Fibroblast of lung (primary cell): ENCODE measurements around the gene SORCS2.

ENCODE experiments used
- CTCF ChIP-seq, 2 donors: IDR thresholded peaks in 1 of 2; conservative IDR thresholded peaks in 1 of 2; 1 replicate in 1 of 2; 2 replicates in 1 of 2; pipeline ENCODE4 v1.5.1; 2011 to 2012; ENCODE audit warnings: low read length in 2 of 2, control low read depth in 1 of 2, inconsistent platforms in 1 of 2, low read depth in 1 of 2, mild to moderate bottlenecking in 1 of 2
- EZH2 ChIP-seq: IDR thresholded peaks from 2 replicates; pipeline ENCODE4 v1.5.1; 2012; ENCODE audit warnings: low read length, control low read depth, mild to moderate bottlenecking; ENCODE audit errors: missing control alignments

- no peak for TF ChIP-seq CTCF (conservative IDR thresholded peaks at IDR 0.05 in 1 of 2, IDR thresholded peaks at IDR 0.05 in 1 of 2; ENCODE audit: low read depth in 1 of 2, low read length in 2 of 2)
- TF ChIP-seq EZH2, result no peak
Measured at GRCh38 chr4:7540206-7540605, 347.9 kb downstream of the SORCS2 start.
